ENCODE measurements around the gene ZNF750.

DNA sequence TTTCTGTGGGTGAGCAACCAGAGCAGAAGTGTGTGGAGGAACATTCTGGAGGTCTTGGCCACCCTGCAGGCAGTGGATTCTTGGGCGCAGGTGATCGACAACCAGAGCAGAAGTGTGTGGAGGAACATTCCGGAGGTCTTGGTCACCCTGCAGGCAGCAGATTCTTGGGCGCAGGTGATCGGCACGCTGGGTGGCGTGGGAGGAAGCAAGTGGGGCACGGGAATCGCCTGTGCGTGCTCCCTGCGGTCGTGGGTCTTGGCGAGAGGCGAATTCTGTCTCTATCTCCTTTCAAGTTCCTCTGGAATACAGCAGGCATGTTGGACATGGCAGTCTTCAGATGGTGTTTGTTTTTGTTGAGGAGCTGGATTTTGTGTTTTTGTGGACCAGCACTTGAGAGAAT is 30.7 kb upstream of the ZNF750 start:
- TF ChIP-seq, protein P1, sequence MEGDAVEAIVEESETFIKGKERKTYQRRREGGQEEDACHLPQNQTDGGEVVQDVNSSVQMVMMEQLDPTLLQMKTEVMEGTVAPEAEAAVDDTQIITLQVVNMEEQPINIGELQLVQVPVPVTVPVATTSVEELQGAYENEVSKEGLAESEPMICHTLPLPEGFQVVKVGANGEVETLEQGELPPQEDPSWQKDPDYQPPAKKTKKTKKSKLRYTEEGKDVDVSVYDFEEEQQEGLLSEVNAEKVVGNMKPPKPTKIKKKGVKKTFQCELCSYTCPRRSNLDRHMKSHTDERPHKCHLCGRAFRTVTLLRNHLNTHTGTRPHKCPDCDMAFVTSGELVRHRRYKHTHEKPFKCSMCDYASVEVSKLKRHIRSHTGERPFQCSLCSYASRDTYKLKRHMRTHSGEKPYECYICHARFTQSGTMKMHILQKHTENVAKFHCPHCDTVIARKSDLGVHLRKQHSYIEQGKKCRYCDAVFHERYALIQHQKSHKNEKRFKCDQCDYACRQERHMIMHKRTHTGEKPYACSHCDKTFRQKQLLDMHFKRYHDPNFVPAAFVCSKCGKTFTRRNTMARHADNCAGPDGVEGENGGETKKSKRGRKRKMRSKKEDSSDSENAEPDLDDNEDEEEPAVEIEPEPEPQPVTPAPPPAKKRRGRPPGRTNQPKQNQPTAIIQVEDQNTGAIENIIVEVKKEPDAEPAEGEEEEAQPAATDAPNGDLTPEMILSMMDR (IDR thresholded peaks at IDR 0.05) = no peak
- no peak for TF ChIP-seq EP300 (IDR thresholded peaks at IDR 0.05)
